Endothelial cell of umbilical vein (primary cell): ENCODE measurements around the gene TCF7L2.

ENCODE experiments used
- CTCF ChIP-seq, 2 donors: IDR thresholded peaks; 1 replicate in 1 of 2; 2 replicates in 1 of 2; pipeline ENCODE4 v1.5.1; 2011; ENCODE audit warnings: low read length in 2 of 2, mild to moderate bottlenecking in 2 of 2, moderate library complexity in 2 of 2, control low read depth in 1 of 2, inconsistent platforms in 1 of 2, low read depth in 1 of 2; ENCODE audit not compliant: insufficient read depth in 1 of 2; ENCODE audit errors: extremely low read depth in 1 of 2
- EZH2 ChIP-seq: IDR thresholded peaks from 2 replicates; pipeline ENCODE4 v1.6.1; 2012; ENCODE audit warnings: borderline replicate concordance, low read depth, mild to moderate bottlenecking, moderate library complexity, low read length, inconsistent platforms; ENCODE audit not compliant: severe bottlenecking
- FOS ChIP-seq: IDR thresholded peaks from 2 replicates; pipeline ENCODE4 v1.6.1; 2011; ENCODE audit warnings: mild to moderate bottlenecking, low read length, moderate library complexity, borderline replicate concordance; ENCODE audit not compliant: insufficient read depth
- GATA2 ChIP-seq: IDR thresholded peaks from 2 replicates; pipeline ENCODE4 v1.7.0; 2011; ENCODE audit warnings: low read depth, mild to moderate bottlenecking, moderate library complexity, mixed read lengths, low read length; ENCODE audit not compliant: insufficient read length, insufficient read depth
- JUN ChIP-seq: IDR thresholded peaks from 2 replicates; pipeline ENCODE4 v1.6.1; 2011; ENCODE audit warnings: borderline replicate concordance, low read depth; ENCODE audit not compliant: insufficient read length, insufficient read depth
- MAX ChIP-seq: IDR thresholded peaks from 2 replicates; pipeline ENCODE4 v1.6.1; 2011; ENCODE audit not compliant: insufficient read depth, insufficient read length
- MYC ChIP-seq: IDR thresholded peaks from one replicate; pipeline ENCODE4 v1.6.1; 2011; ENCODE audit warnings: mild to moderate bottlenecking, low read depth, low read length
- POLR2A ChIP-seq: IDR thresholded peaks from 2 replicates; pipeline ENCODE4 v1.6.1; 2012; ENCODE audit warnings: low read depth, mild to moderate bottlenecking, control low read depth, low read length
- POLR2AphosphoS5 ChIP-seq: IDR thresholded peaks from 2 replicates; pipeline ENCODE4 v1.6.1; 2012; ENCODE audit warnings: low read depth, mild to moderate bottlenecking, control low read depth, low read length, moderate library complexity; ENCODE audit not compliant: insufficient read depth

GRCh38 chr10:113071446-113071845, 121.4 kb downstream of the TCF7L2 start:
- TF ChIP-seq EZH2 (no peak), CTCF (IDR thresholded peaks at IDR 0.05; ENCODE audit: extremely low read depth in 1 of 2, insufficient read depth in 1 of 2, low read depth in 1 of 2, low read length in 2 of 2) (no peak), POLR2AphosphoS5 (peak; percentile 57), POLR2A (no peak), FOS (no peak), MAX (no peak), JUN (no peak), GATA2 (peak; percentile 71), MYC (no peak)
